CD4-positive, CD25-positive, alpha-beta regulatory T cell (primary cell): Measurements from ENCODE around the gene SRRD. TPM values are rescaled to one million over a fixed set of nuclear protein-coding genes. Genes with fewer than 3 reads are reported as not detected.

Experiments
- ATAC-seq, 2 donors: fragments of 150-1000 bp; cut with Tn5 transposase; one replicate each; pipeline ENCODE4 v1.10.0; 2021; ENCODE audit warnings: low read depth in 2 of 2, moderate number of reproducible peaks in 2 of 2, moderate library complexity in 1 of 2
- DNase-seq, 3 donors: peaks; one replicate each; pipeline versions ENCODE4 v3.0.0 to v3.0.0-alpha.2; 2012 to 2022; ENCODE audit warnings: mixed read lengths in 1 of 3
- H3K27ac ChIP-seq: one replicate; pipeline ENCODE4 v1.7.0; 2013; ENCODE audit warnings: mild to moderate bottlenecking, low read length; ENCODE audit not compliant: insufficient read depth, poor library complexity, severe bottlenecking
- H3K27me3 ChIP-seq: one replicate; pipeline ENCODE4 v1.7.0; 2013; ENCODE audit warnings: low read length; ENCODE audit not compliant: control insufficient read depth, insufficient read depth
- H3K36me3 ChIP-seq: one replicate; pipeline ENCODE4 v1.7.0; 2013; ENCODE audit warnings: mild to moderate bottlenecking, low read length, moderate library complexity; ENCODE audit not compliant: control insufficient read depth, insufficient read depth
- H3K4me1 ChIP-seq: 2 replicates; pipeline ENCODE4 v1.7.0; 2013; ENCODE audit warnings: mild to moderate bottlenecking, low read length; ENCODE audit not compliant: insufficient read depth, control insufficient read depth, poor library complexity, severe bottlenecking
- H3K4me3 ChIP-seq: one replicate; pipeline ENCODE4 v1.7.0; 2013; ENCODE audit warnings: low read depth, mild to moderate bottlenecking, low read length, moderate library complexity
- H3K9me3 ChIP-seq, 2 experiments: 1 replicate in 1 of 2; 2 replicates in 1 of 2; pipeline ENCODE4 v1.7.0; 2013; ENCODE audit warnings: low read length in 2 of 2, mild to moderate bottlenecking in 1 of 2, moderate library complexity in 1 of 2; ENCODE audit not compliant: control insufficient read depth in 2 of 2
- H3K27ac Mint-ChIP-seq, 3 donors: one replicate each; pipeline ENCODE4 v1.8.0; 2020 to 2022; ENCODE audit warnings: mild to moderate bottlenecking in 3 of 3, mixed read lengths in 3 of 3, moderate library complexity in 2 of 3
- H3K27me3 Mint-ChIP-seq: one replicate; pipeline ENCODE4 v1.8.0; 2022; ENCODE audit warnings: mild to moderate bottlenecking, mixed read lengths
- H3K36me3 Mint-ChIP-seq: one replicate; pipeline ENCODE4 v1.8.0; 2020; ENCODE audit warnings: mixed read lengths
- H3K4me1 Mint-ChIP-seq, 4 donors: one replicate each; pipeline ENCODE4 v1.8.0; 2020 to 2022; ENCODE audit warnings: mixed read lengths in 4 of 4, mild to moderate bottlenecking in 1 of 4
- H3K4me3 Mint-ChIP-seq, 4 donors: one replicate each; pipeline ENCODE4 v1.8.0; 2020 to 2022; ENCODE audit warnings: mild to moderate bottlenecking in 4 of 4, mixed read lengths in 4 of 4, moderate library complexity in 3 of 4
- H3K9me3 Mint-ChIP-seq, 7 donors: one replicate each; pipeline ENCODE4 v1.8.0; 2020 to 2022; ENCODE audit warnings: mixed read lengths in 7 of 7, mild to moderate bottlenecking in 3 of 7, moderate library complexity in 2 of 7
- polyA plus RNA-seq, 4 donors: library from polyadenylated mRNA; unstranded; fragments of 300-500 nt; fragmentation: Illumina TruSeq; gene quantifications; one replicate each; pipeline ENCODE4 v1.2.3, GENCODE V29; 2021
- total RNA-seq: library from RNA; stranded (reverse); gene quantifications from one replicate; pipeline ENCODE4 v1.2.3, GENCODE V29; 2022

The SRRD gene
- total and polyA plus RNA-seq, 5 donors from 2014 or later, result 25.5 to 34.7 (median 27.3) TPM

DNA sequence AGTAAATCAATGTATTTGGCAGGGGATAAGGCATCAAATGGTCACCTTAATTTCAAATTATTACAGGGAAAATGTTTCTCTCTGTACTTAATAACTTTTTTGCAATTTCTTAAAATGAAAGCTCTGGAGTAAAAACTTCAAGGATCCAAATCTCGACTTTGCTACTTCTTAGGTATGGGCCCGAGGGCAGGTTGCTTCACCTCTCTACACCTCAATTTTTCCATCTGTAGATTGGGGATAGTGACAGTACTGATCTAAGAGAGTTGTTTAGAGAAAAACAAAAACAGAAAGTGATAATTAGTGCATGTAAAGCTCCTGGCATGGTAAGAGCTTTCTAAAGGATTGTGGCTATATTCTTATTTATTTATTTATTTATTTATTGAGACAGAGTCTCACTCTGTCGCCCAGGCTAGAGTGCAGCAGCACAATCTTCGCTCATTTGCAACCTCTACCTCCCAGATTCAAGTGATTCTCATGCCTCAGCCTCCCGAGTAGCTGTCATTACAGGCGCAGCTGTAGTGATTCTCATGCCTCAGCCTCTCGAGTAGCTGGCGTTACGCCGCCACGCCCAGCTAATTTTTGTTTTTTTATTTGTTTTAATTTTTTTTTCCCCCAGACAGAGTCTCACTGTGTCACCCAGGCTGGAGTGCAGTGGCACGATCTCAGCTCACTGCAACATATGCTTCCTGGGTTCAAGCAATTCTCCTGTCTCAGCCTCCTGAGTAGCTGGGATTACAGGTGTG lies 30.9 kb downstream of the SRRD start:
- Histone ChIP-seq H3K27ac (no peak overlapping the region), H3K4me1 (peaks cover 22% of the 10 kb centered on the region), H3K36me3 (peaks cover 5% of the 10 kb centered on the region), H3K4me3 (no peak overlapping the region), H3K9me3 (no peaks in the 10 kb centered on the region), H3K27me3 (no peaks in the 10 kb centered on the region)
- Mint-ChIP-seq H3K27me3 (no peaks in the 10 kb centered on the region), H3K9me3 (peaks cover 0 to 2% (median 0%) of the 10 kb centered on the region in 7 donors), H3K4me1 (peaks cover 12 to 38% (median 33%) of the 10 kb centered on the region in 4 donors), H3K27ac (peak overlapping the region in 2 of 3 donors; percentile 52 to 100), H3K36me3 (peaks cover 14% of the 10 kb centered on the region), H3K4me3 (peak overlapping the region in 3 of 4 donors; percentile 24 to 99 (median 74))
- DNase-seq (no peak), ATAC-seq (no peak)

DNA sequence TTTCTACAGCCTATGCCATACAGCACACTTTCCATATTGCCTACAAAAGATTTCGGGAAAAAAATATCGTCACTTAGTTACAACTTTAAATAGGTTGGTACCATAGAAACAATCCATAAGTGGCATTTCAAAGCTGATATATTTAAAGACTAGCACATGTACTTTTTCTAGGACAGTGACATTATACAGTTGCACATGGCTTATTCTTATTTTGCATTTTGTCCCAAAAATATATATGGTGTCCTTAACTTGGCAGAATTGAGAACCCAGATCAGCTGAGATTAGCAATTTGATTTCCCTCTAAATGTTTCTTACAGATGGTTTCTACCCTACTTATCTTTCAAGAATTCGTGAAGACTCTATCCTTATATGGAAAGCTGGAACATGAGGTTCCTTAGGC lies 32.3 kb downstream of the SRRD start:
- H3K27ac Mint-ChIP-seq, result no peak overlapping the region
- H3K27me3 ChIP-seq, result no peaks in the 10 kb centered on the region

DNA sequence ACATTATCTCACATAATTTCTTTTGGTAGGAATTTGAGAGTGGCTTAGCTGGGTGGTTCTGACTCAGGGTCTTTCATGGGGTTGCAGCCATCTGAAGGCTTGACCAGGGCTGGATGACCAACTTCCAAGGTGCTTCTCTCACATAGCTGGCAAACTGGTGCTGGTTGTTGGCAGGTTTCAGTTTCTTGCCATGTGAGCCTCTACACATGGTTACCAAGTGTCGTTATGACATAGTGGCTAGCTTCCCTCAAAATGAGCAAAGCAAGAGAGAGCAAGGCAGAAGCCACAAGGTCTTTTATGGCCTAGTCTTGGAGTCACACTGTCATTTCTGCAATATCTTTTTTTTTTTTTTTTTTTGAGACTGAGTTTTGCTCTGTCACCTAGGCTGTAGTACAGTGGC lies 32.8 kb downstream of the SRRD start:
- Mint-ChIP-seq H3K36me3 (no peaks in the 10 kb centered on the region), H3K9me3 (peaks cover 0 to 2% (median 0%) of the 10 kb centered on the region in 7 donors), H3K4me1 (peaks cover 5 to 28% (median 19%) of the 10 kb centered on the region in 4 donors), H3K27me3 (no peaks in the 10 kb centered on the region), H3K4me3 (no peak overlapping the region), H3K27ac (no peak overlapping the region)
- no peaks in the 10 kb centered on the region for H3K36me3 ChIP-seq
- no peak overlapping the region for H3K4me3 ChIP-seq
- ATAC-seq (no peak), DNase-seq (no peak)
- no peaks in the 10 kb centered on the region for H3K9me3 ChIP-seq
- no peaks in the 10 kb centered on the region for H3K27me3 ChIP-seq
- H3K27ac ChIP-seq, result no peak overlapping the region
- peaks cover 12% of the 10 kb centered on the region for H3K4me1 ChIP-seq

More for the DNA sequence above, 32.3 kb downstream of the SRRD start:
- Mint-ChIP-seq H3K4me1 (peaks cover 10 to 34% (median 24%) of the 10 kb centered on the region in 4 donors), H3K4me3 (peak overlapping the region in 1 of 4 donors; percentile 49), H3K9me3 (peaks cover 0 to 2% (median 0%) of the 10 kb centered on the region in 7 donors), H3K27me3 (no peaks in the 10 kb centered on the region), H3K36me3 (peaks cover 3% of the 10 kb centered on the region)
- ATAC-seq (no peak), DNase-seq (no peak)
- no peaks in the 10 kb centered on the region for H3K9me3 ChIP-seq
- no peaks in the 10 kb centered on the region for H3K36me3 ChIP-seq
- H3K4me3 ChIP-seq, result no peak overlapping the region
- H3K27ac ChIP-seq, result no peak overlapping the region
- H3K4me1 ChIP-seq, result peaks cover 17% of the 10 kb centered on the region

DNA sequence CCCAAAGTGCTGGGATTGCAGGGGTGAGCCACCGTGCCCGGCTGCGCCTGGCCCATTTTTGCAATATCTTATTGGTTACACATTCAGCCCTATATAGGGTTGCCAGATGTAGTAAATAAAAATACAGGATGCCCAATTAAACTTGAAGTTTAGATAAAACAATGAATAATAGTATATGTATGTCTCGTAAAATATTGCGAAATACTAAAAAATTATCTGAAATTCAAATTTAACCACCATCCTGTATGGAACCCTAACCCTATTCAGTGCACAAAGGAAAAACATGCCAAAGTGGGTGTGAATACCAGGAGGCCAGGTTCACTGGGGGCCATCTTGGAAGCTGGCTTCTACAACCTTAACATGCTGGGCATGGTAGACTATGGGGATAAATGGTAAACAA lies 33.8 kb downstream of the SRRD start:
- Histone ChIP-seq H3K36me3 (no peaks in the 10 kb centered on the region), H3K27ac (no peak overlapping the region), H3K27me3 (no peaks in the 10 kb centered on the region), H3K4me3 (no peak overlapping the region), H3K9me3 (no peaks in the 10 kb centered on the region), H3K4me1 (peaks cover 7% of the 10 kb centered on the region)
- peaks cover 5 to 19% (median 14%) of the 10 kb centered on the region in 4 donors for H3K4me1 Mint-ChIP-seq
- ATAC-seq, result no peak
- no peaks in the 10 kb centered on the region for H3K36me3 Mint-ChIP-seq
- H3K27ac Mint-ChIP-seq, result no peak overlapping the region
- no peak overlapping the region for H3K4me3 Mint-ChIP-seq
- no peak for DNase-seq
- peaks cover 0 to 2% (median 0%) of the 10 kb centered on the region in 7 donors for H3K9me3 Mint-ChIP-seq
- no peaks in the 10 kb centered on the region for H3K27me3 Mint-ChIP-seq

DNA sequence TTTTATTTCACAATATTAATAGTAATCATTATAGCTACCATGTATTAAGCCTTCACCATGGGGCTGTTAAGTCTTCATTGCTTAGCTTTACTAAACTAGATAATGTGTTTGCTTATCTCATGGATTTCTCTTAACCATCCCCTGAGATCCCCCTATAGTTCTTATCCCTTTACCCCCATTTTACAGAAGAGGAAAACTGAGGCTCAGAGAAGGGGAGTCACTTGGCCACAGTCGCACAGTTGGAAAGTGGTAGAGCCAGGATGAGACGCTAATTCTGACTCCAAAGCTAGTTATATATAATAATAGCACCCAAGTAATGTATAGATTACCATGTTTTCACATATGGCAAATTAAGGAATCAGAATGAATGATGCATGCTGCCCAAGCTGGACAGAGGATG lies 38.3 kb downstream of the SRRD start:
- H3K4me1 Mint-ChIP-seq, result peaks cover 0 to 7% (median 0%) of the 10 kb centered on the region in 4 donors
- H3K4me3 Mint-ChIP-seq, result no peak overlapping the region
- H3K27ac Mint-ChIP-seq, result peak overlapping the region in 1 of 3 donors; percentile 29
- Histone ChIP-seq H3K9me3 (no peaks in the 10 kb centered on the region), H3K27me3 (no peaks in the 10 kb centered on the region), H3K36me3 (peaks cover 19% of the 10 kb centered on the region), H3K27ac (no peak overlapping the region), H3K4me1 (no peaks in the 10 kb centered on the region), H3K4me3 (no peak overlapping the region)
- DNase-seq (no peak), ATAC-seq (no peak)
- no peaks in the 10 kb centered on the region for H3K9me3 Mint-ChIP-seq
- H3K27me3 Mint-ChIP-seq, result no peaks in the 10 kb centered on the region
- H3K36me3 Mint-ChIP-seq, result peaks cover 17% of the 10 kb centered on the region

DNA sequence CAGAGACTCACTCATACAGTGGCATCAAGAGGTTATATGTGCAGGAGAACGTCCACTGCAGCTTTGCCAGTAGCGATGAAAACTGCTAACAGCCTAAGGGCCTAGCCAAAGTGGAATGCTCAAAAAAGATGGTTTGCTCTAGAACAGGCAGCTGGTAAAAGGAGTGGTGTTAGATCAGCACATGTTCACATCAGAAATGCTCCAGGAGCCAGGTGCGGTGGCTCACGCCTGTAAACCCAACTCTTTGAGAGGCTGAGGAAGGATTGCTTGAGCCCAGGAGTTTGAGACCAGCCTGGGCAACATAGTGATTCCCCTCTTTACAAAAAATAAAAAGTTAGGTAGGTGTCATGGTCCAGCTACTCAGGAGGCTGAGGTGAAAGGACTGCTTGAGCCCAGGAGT lies 38.9 kb downstream of the SRRD start:
- Histone ChIP-seq H3K27ac (no peak overlapping the region), H3K4me3 (no peak overlapping the region), H3K36me3 (peaks cover 24% of the 10 kb centered on the region), H3K9me3 (no peaks in the 10 kb centered on the region), H3K4me1 (no peaks in the 10 kb centered on the region), H3K27me3 (no peaks in the 10 kb centered on the region)
- H3K36me3 Mint-ChIP-seq, result peaks cover 22% of the 10 kb centered on the region
- DNase-seq (no peak), ATAC-seq (no peak)
- H3K27me3 Mint-ChIP-seq, result no peaks in the 10 kb centered on the region
- no peak overlapping the region for H3K4me3 Mint-ChIP-seq
- H3K4me1 Mint-ChIP-seq, result peaks cover 0 to 7% (median 0%) of the 10 kb centered on the region in 4 donors
- no peaks in the 10 kb centered on the region for H3K9me3 Mint-ChIP-seq
- peak overlapping the region in 1 of 3 donors; percentile 29 for H3K27ac Mint-ChIP-seq

DNA sequence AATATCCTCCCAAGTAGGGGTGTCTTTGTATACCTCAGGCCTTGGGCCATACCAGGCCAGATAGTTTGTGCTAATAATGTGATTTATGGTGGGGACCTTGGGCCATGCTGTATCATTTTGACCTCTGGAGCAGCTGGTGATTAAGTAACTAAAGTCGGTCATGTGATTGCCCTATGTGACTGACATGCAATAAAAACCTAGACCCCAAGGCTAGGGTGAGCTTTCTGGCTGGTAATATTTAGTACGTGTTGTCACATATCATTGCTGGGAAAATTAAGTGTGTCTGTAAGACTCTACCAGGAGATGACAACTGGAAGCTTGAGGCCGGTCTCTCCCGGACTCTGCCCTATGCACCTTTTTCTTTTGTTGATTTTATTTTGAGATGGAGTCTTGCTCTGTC lies 41.2 kb downstream of the SRRD start:
- no peak overlapping the region for H3K4me3 ChIP-seq
- H3K4me3 Mint-ChIP-seq, result no peak overlapping the region
- H3K9me3 ChIP-seq, result no peaks in the 10 kb centered on the region
- peaks cover 0 to 7% (median 0%) of the 10 kb centered on the region in 4 donors for H3K4me1 Mint-ChIP-seq
- ATAC-seq (no peak), DNase-seq (no peak)
- H3K9me3 Mint-ChIP-seq, result no peaks in the 10 kb centered on the region
- H3K36me3 ChIP-seq, result peaks cover 38% of the 10 kb centered on the region
- H3K27ac Mint-ChIP-seq, result no peak overlapping the region
- H3K27ac ChIP-seq, result no peak overlapping the region
- no peaks in the 10 kb centered on the region for H3K27me3 Mint-ChIP-seq
- no peaks in the 10 kb centered on the region for H3K27me3 ChIP-seq
- no peaks in the 10 kb centered on the region for H3K4me1 ChIP-seq
- peaks cover 32% of the 10 kb centered on the region for H3K36me3 Mint-ChIP-seq
